ENCODE data around the gene JCAD. TPM values are rescaled to one million over a fixed set of nuclear protein-coding genes. Genes with fewer than 3 reads are reported as not detected.
"Not testable (repeated sequence)": the region's sequence is repeated elsewhere in the genome, so short reads cannot be mapped to it uniquely, and the experiment has no call there.

The JCAD gene
- total RNA-seq, 1 experiment from 2014 or later, result 36.7 TPM

GRCh38 chr10:29980084-29980483, 79.3 kb downstream of the JCAD start:
- ChIA-PET CTCF (no interaction called here), POLR2A (ENCODE audit: unreplicated experiment) (no interaction called here)
- Histone ChIP-seq H3K4me3 (no peak overlapping the region), H3K9me3 (ENCODE audit: insufficient read depth, low read depth) (no peaks in the 10 kb centered on the region), H3K36me3 (ENCODE audit: low read depth) (no peaks in the 10 kb centered on the region), H3K4me1 (replicated peaks; ENCODE audit: insufficient read depth) (no peaks in the 10 kb centered on the region), H3F3A (ENCODE audit: insufficient read depth, low read depth) (no peaks in the 10 kb centered on the region), H3K9me2 (ENCODE audit: insufficient read depth) (no peaks in the 10 kb centered on the region), H4K20me1 (ENCODE audit: insufficient read depth) (no peaks in the 10 kb centered on the region), H3K79me2 (ENCODE audit: low read depth) (no peaks in the 10 kb centered on the region), H3K4me2 (no peak overlapping the region), H3K27me3 (ENCODE audit: insufficient read depth, low read depth) (no peaks in the 10 kb centered on the region), H3K27ac (no peak overlapping the region), H2AFZ (no peak overlapping the region)
- no peak for DNase-seq
- intact Hi-C loops (cut with micrococcal nuclease; ENCODE audit: unreplicated experiment), result no loop called here
- no TSS peak for BruUV-seq (replicated peaks)
- TF ChIP-seq EZH2 (IDR thresholded peaks at IDR 0.05; ENCODE audit: low read depth), result no peak
- TF ChIP-seq CTCF (conservative IDR thresholded peaks at IDR 0.05), result no peak

GRCh38 chr10:29979421-29979779, 80.0 kb downstream of the JCAD start:
- H4K20me1 ChIP-seq (ENCODE audit: insufficient read depth); H3K4me1 ChIP-seq (replicated peaks; ENCODE audit: insufficient read depth); H3K4me2 ChIP-seq; BruUV-seq (replicated peaks); H3K36me3 ChIP-seq (ENCODE audit: low read depth); H3F3A ChIP-seq (ENCODE audit: insufficient read depth, low read depth); DNase-seq; H3K27ac ChIP-seq; intact Hi-C loops (cut with micrococcal nuclease; ENCODE audit: unreplicated experiment); CTCF ChIA-PET; H3K4me3 ChIP-seq; H2AFZ ChIP-seq; H3K9me3 ChIP-seq (ENCODE audit: insufficient read depth, low read depth); H3K9me2 ChIP-seq (ENCODE audit: insufficient read depth); H3K79me2 ChIP-seq (ENCODE audit: low read depth); H3K27me3 ChIP-seq (ENCODE audit: insufficient read depth, low read depth); POLR2A ChIA-PET (ENCODE audit: unreplicated experiment): not testable (repeated sequence)

- intact Hi-C loops (cut with micrococcal nuclease; ENCODE audit: unreplicated experiment), result no loop called here
- Histone ChIP-seq H2AFZ (no peak overlapping the region), H3K9me3 (ENCODE audit: insufficient read depth, low read depth) (no peaks in the 10 kb centered on the region), H3K36me3 (ENCODE audit: low read depth) (no peaks in the 10 kb centered on the region), H3K4me1 (replicated peaks; ENCODE audit: insufficient read depth) (no peaks in the 10 kb centered on the region), H3K27ac (no peak overlapping the region), H3K27me3 (ENCODE audit: insufficient read depth, low read depth) (no peaks in the 10 kb centered on the region), H3K4me3 (no peak overlapping the region), H3K9me2 (ENCODE audit: insufficient read depth) (no peaks in the 10 kb centered on the region), H3K4me2 (no peak overlapping the region), H3K79me2 (ENCODE audit: low read depth) (no peaks in the 10 kb centered on the region), H3F3A (ENCODE audit: insufficient read depth, low read depth) (no peaks in the 10 kb centered on the region), H4K20me1 (ENCODE audit: insufficient read depth) (no peaks in the 10 kb centered on the region)
- CTCF ChIA-PET, result no interaction called here
- POLR2A ChIA-PET (ENCODE audit: unreplicated experiment), result interaction anchor here (0.6 to 0.7 kb wide), 2 partner anchors 12 to 56 kb away, joined by 7 read pairs; no protein-coding TSS in a partner anchor
- TF ChIP-seq EZH2 (IDR thresholded peaks at IDR 0.05; ENCODE audit: low read depth) (no peak), CTCF (conservative IDR thresholded peaks at IDR 0.05) (no peak)
- no peak for DNase-seq
- BruUV-seq (replicated peaks), result no TSS peak
Measured at GRCh38 chr10:29977171-29977570, 82.2 kb downstream of the JCAD start.

DNA sequence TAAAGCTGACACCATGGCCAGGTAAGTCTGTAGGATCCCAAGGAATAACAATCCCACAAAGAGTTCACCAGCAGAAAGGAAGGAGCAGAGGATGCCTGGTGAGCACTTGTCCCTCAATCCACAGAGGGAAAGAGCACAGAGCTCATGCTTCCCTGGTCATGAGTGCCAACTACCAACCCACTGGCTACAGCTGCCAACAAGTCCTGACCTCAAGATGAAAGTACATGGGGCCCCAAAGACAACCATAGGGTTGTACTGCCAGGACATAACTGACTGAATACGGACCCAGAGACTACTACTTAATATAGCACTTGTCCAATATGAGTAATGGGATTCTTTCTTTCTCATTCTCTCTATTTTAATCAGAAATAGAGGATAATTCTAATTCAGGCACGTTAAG, 83.3 kb downstream of the JCAD start:
- Histone ChIP-seq H3K79me2 (ENCODE audit: low read depth) (no peaks in the 10 kb centered on the region), H3K9me2 (ENCODE audit: insufficient read depth) (no peaks in the 10 kb centered on the region), H3K9me3 (ENCODE audit: insufficient read depth, low read depth) (no peaks in the 10 kb centered on the region), H3F3A (ENCODE audit: insufficient read depth, low read depth) (no peaks in the 10 kb centered on the region), H3K4me1 (replicated peaks; ENCODE audit: insufficient read depth) (no peaks in the 10 kb centered on the region), H3K36me3 (ENCODE audit: low read depth) (no peaks in the 10 kb centered on the region), H3K27me3 (ENCODE audit: insufficient read depth, low read depth) (no peaks in the 10 kb centered on the region), H3K4me2 (no peak overlapping the region), H2AFZ (no peak overlapping the region), H4K20me1 (ENCODE audit: insufficient read depth) (no peaks in the 10 kb centered on the region), H3K4me3 (no peak overlapping the region), H3K27ac (no peak overlapping the region)
- BruUV-seq (replicated peaks), result no TSS peak
- ChIA-PET POLR2A (ENCODE audit: unreplicated experiment) (no interaction called here), CTCF (no interaction called here)
- TF ChIP-seq CTCF (conservative IDR thresholded peaks at IDR 0.05) (no peak), EZH2 (IDR thresholded peaks at IDR 0.05; ENCODE audit: low read depth) (no peak)
- DNase-seq, result no peak
- intact Hi-C loops (cut with micrococcal nuclease; ENCODE audit: unreplicated experiment), result no loop called here

Measured in PC-9 (cell line).